Right forelimb (tissue), 1 donor: ENCODE data around the gene ZNF182.
"Not testable (repeated sequence)": the region's sequence is repeated elsewhere in the genome, so short reads cannot be mapped to it uniquely, and the experiment has no call there.

Source experiments
- DNase-seq: peaks from one replicate; pipeline ENCODE4 v3.0.0-alpha.2; 2018

Gene ZNF182

GRCh38 chrX:47992669-47993068 is 11.1 kb downstream of the ZNF182 start:
- DNase-seq, result no peak

GRCh38 chrX:47992095-47992380 is 11.8 kb downstream of the ZNF182 start:
- DNase-seq, result no peak

GRCh38 chrX:47991263-47992094 is 12.3 kb downstream of the ZNF182 start:
- DNase-seq, result no peak

GRCh38 chrX:47976254-47977151 is 27.3 kb downstream of the ZNF182 start:
- no peak for DNase-seq

- DNase-seq, result no peak
Observed at GRCh38 chrX:47973235-47973634, 30.6 kb downstream of the ZNF182 start.

GRCh38 chrX:47965526-47965925 is 38.3 kb downstream of the ZNF182 start:
- not testable (repeated sequence) for DNase-seq

GRCh38 chrX:47961830-47962229 is 42.0 kb downstream of the ZNF182 start:
- DNase-seq, result not testable (repeated sequence)

- DNase-seq, result no peak
Observed at GRCh38 chrX:47960406-47960805, 43.4 kb downstream of the ZNF182 start.

- DNase-seq, result no peak
Observed at GRCh38 chrX:47958761-47959342, 44.9 kb downstream of the ZNF182 start.

GRCh38 chrX:47958206-47958605 is 45.6 kb downstream of the ZNF182 start:
- DNase-seq, result not testable (repeated sequence)

GRCh38 chrX:47956016-47956415 is 47.8 kb downstream of the ZNF182 start:
- DNase-seq, result no peak

- DNase-seq, result not testable (repeated sequence)
Observed at GRCh38 chrX:47955295-47955694, 48.5 kb downstream of the ZNF182 start.

GRCh38 chrX:47941423-47941822 is 62.4 kb downstream of the ZNF182 start:
- DNase-seq, result no peak

GRCh38 chrX:47940448-47940847 is 63.3 kb downstream of the ZNF182 start:
- no peak for DNase-seq

- no peak for DNase-seq
Observed at GRCh38 chrX:47936940-47937317, 66.9 kb downstream of the ZNF182 start.

- DNase-seq, result no peak
Observed at GRCh38 chrX:47936224-47936939, 67.4 kb downstream of the ZNF182 start.

- no peak for DNase-seq
Observed at GRCh38 chrX:47933946-47934345, 69.8 kb downstream of the ZNF182 start.

- DNase-seq, result not testable (repeated sequence)
Observed at GRCh38 chrX:47931970-47932369, 71.8 kb downstream of the ZNF182 start.

- DNase-seq, result no peak
Observed at GRCh38 chrX:47927212-47927611, 76.6 kb downstream of the ZNF182 start.
